HEK293T (cell line): ENCODE results near the gene ITGB5.

ENCODE experiments used
- CTCF ChIA-PET: fragments of 350-600 bp; formaldehyde crosslinking; extraction: SDS; loops from one replicate; lab custom pipeline; 2021; ENCODE audit warnings: antibody characterized with exemption, inconsistent platforms; lab: Yijun Ruan, JAX
- POLR2A ChIA-PET: fragments of 350-600 bp; formaldehyde crosslinking; extraction: SDS; loops from one replicate; lab custom pipeline; 2020; ENCODE audit warnings: antibody characterized with exemption, inconsistent platforms; lab: Yijun Ruan, JAX
- DNase-seq: peaks from one replicate; pipeline ENCODE4 v3.0.0; 2012; ENCODE audit warnings: mixed read lengths; ENCODE audit errors: extremely low spot score
- ARNT ChIP-seq: fragments of 450-650 bp; IDR thresholded peaks from 2 replicates; pipeline ENCODE4 v1.6.1; 2017; ENCODE audit warnings: mild to moderate bottlenecking
- BHLHE40 ChIP-seq: fragments of 450-650 bp; IDR thresholded peaks from 2 replicates; pipeline ENCODE4 v1.6.1; 2016; ENCODE audit warnings: mild to moderate bottlenecking, moderate library complexity, borderline replicate concordance
- CTBP1 ChIP-seq: fragments of 450-650 bp; IDR thresholded peaks from 2 replicates; pipeline ENCODE4 v1.6.1; 2016; ENCODE audit warnings: borderline replicate concordance
- ELF4 ChIP-seq: fragments of 450-650 bp; IDR thresholded peaks from 2 replicates; pipeline ENCODE4 v1.6.1; 2017; ENCODE audit warnings: antibody characterized with exemption
- FOXA1 ChIP-seq: fragments of 450-650 bp; IDR thresholded peaks from 2 replicates; pipeline ENCODE4 v1.6.1; 2016; ENCODE audit warnings: mild to moderate bottlenecking
- FOXK2 ChIP-seq: fragments of 450-650 bp; IDR thresholded peaks from 2 replicates; pipeline ENCODE4 v1.6.1; 2016; ENCODE audit warnings: mild to moderate bottlenecking
- FOXM1 ChIP-seq: fragments of 450-650 bp; IDR thresholded peaks from 2 replicates; pipeline ENCODE4 v1.6.1; 2017; ENCODE audit warnings: mild to moderate bottlenecking, borderline replicate concordance
- HDGF ChIP-seq: fragments of 450-650 bp; IDR thresholded peaks from 2 replicates; pipeline ENCODE4 v1.6.1; 2017; ENCODE audit warnings: antibody characterized with exemption, borderline replicate concordance
- L3MBTL2 ChIP-seq: fragments of 450-650 bp; conservative IDR thresholded peaks from 2 replicates; pipeline ENCODE4 v1.6.1; 2016; ENCODE audit warnings: mild to moderate bottlenecking
- LEF1 ChIP-seq: fragments of 450-650 bp; IDR thresholded peaks from 2 replicates; pipeline ENCODE4 v1.6.1; 2017; ENCODE audit warnings: mild to moderate bottlenecking, borderline replicate concordance
- NFRKB ChIP-seq: fragments of 450-650 bp; IDR thresholded peaks from 2 replicates; pipeline ENCODE4 v1.6.1; 2016; ENCODE audit warnings: mild to moderate bottlenecking, moderate library complexity
- PKNOX1 ChIP-seq: fragments of 450-650 bp; IDR thresholded peaks from 2 replicates; pipeline ENCODE4 v1.6.1; 2016
- SP1 ChIP-seq: fragments of 450-650 bp; IDR thresholded peaks from 2 replicates; pipeline ENCODE4 v1.6.1; 2017
- SUZ12 ChIP-seq: fragments of 450-650 bp; IDR thresholded peaks from 2 replicates; pipeline ENCODE4 v1.6.1; 2016; ENCODE audit warnings: mild to moderate bottlenecking
- TARDBP ChIP-seq: fragments of 450-650 bp; IDR thresholded peaks from 2 replicates; pipeline ENCODE4 v1.6.1; 2016
- ZNF384 ChIP-seq: fragments of 450-650 bp; IDR thresholded peaks from 2 replicates; pipeline ENCODE4 v1.6.1; 2016

The ITGB5 gene

GRCh38 chr3:124748560-124749198 lies 138.5 kb downstream of the ITGB5 start:
- ChIA-PET POLR2A (interaction anchor here (2.7 kb wide), 1 partner anchor 19 kb away, joined by 8 read pairs; the partner anchor contains the start of gene UMPS), CTCF (no interaction called here)
- TF ChIP-seq ZNF384 (no peak), FOXM1 (no peak), BHLHE40 (no peak), ARNT (no peak), PKNOX1 (no peak), LEF1 (no peak), FOXK2 (no peak), FOXA1 (no peak), SUZ12 (no peak), HDGF (no peak), CTBP1 (no peak)
- DNase-seq = no peak

- TF ChIP-seq BHLHE40 (no peak), HDGF (no peak), TARDBP (no peak), FOXM1 (no peak), ZNF384 (no peak), NFRKB (no peak), FOXK2 (no peak), CTBP1 (no peak), LEF1 (no peak)
- CTCF ChIA-PET = no interaction called here
- DNase-seq = no peak
- POLR2A ChIA-PET = interaction anchor here (2.7 kb wide), 1 partner anchor 17 kb away, joined by 8 read pairs; the partner anchor contains the start of gene UMPS
Measured at GRCh38 chr3:124747111-124747981, 139.8 kb downstream of the ITGB5 start.

- DNase-seq = no peak
- ChIA-PET POLR2A (no interaction called here), CTCF (interaction anchor here (1.2 kb wide), 1 partner anchor 15 kb away, joined by 5 read pairs; no protein-coding TSS in a partner anchor)
- TF ChIP-seq ZNF384 = no peak
- no peak for TF ChIP-seq ELF4
- TF ChIP-seq L3MBTL2 = no peak
- no peak for TF ChIP-seq CTBP1
- TF ChIP-seq HDGF = no peak
- no peak for TF ChIP-seq SUZ12
Measured at GRCh38 chr3:124745756-124746155, 141.4 kb downstream of the ITGB5 start.

GRCh38 chr3:124741027-124741426 lies 146.1 kb downstream of the ITGB5 start:
- no peak for DNase-seq
- POLR2A ChIA-PET = no interaction called here
- CTCF ChIA-PET = no interaction called here
- no peak for TF ChIP-seq PKNOX1
- no peak for TF ChIP-seq FOXA1
- TF ChIP-seq L3MBTL2 = no peak
- TF ChIP-seq NFRKB = no peak
- no peak for TF ChIP-seq CTBP1
- no peak for TF ChIP-seq FOXM1
- no peak for TF ChIP-seq HDGF
- TF ChIP-seq FOXK2 = no peak
- TF ChIP-seq LEF1 = no peak
- no peak for TF ChIP-seq SUZ12
- TF ChIP-seq ARNT = no peak
- TF ChIP-seq ZNF384 = no peak
- no peak for TF ChIP-seq ELF4
- TF ChIP-seq BHLHE40 = no peak
- TF ChIP-seq SP1 = no peak
- TF ChIP-seq TARDBP = no peak

GRCh38 chr3:124731760-124732159 lies 155.4 kb downstream of the ITGB5 start:
- DNase-seq = no peak
- no peak for TF ChIP-seq ARNT
- TF ChIP-seq HDGF = no peak
- no peak for TF ChIP-seq TARDBP
- no peak for TF ChIP-seq SUZ12
- no peak for TF ChIP-seq LEF1
- no peak for TF ChIP-seq ELF4
- no peak for TF ChIP-seq PKNOX1
- no peak for TF ChIP-seq BHLHE40
- TF ChIP-seq NFRKB = no peak
- no peak for TF ChIP-seq FOXK2
- no peak for TF ChIP-seq L3MBTL2
- no peak for TF ChIP-seq SP1
- TF ChIP-seq ZNF384 = no peak
- TF ChIP-seq CTBP1 = no peak
- TF ChIP-seq FOXM1 = no peak
- TF ChIP-seq FOXA1 = no peak
- CTCF ChIA-PET = no interaction called here
- POLR2A ChIA-PET = interaction anchor here (2.3 kb wide), 1 partner anchor 8 kb away, joined by 10 read pairs; no protein-coding TSS in a partner anchor

- CTCF ChIA-PET = no interaction called here
- no peak for DNase-seq
- POLR2A ChIA-PET = interaction anchor here (1.1 to 2.3 kb wide), 3 partner anchors 8 to 29 kb away, joined by 3 to 10 read pairs (median 3); no protein-coding TSS in a partner anchor
- no peak for TF ChIP-seq SP1
- TF ChIP-seq ZNF384 = no peak
- no peak for TF ChIP-seq CTBP1
- TF ChIP-seq HDGF = no peak
- TF ChIP-seq BHLHE40 = no peak
- TF ChIP-seq NFRKB = no peak
Measured at GRCh38 chr3:124730941-124731297, 156.2 kb downstream of the ITGB5 start.
